ENCODE measurements around the gene DNA2.
"Not testable (repeated sequence)": the region's sequence is repeated elsewhere in the genome, so short reads cannot be mapped to it uniquely, and the experiment has no call there.

The DNA2 gene, protein sequence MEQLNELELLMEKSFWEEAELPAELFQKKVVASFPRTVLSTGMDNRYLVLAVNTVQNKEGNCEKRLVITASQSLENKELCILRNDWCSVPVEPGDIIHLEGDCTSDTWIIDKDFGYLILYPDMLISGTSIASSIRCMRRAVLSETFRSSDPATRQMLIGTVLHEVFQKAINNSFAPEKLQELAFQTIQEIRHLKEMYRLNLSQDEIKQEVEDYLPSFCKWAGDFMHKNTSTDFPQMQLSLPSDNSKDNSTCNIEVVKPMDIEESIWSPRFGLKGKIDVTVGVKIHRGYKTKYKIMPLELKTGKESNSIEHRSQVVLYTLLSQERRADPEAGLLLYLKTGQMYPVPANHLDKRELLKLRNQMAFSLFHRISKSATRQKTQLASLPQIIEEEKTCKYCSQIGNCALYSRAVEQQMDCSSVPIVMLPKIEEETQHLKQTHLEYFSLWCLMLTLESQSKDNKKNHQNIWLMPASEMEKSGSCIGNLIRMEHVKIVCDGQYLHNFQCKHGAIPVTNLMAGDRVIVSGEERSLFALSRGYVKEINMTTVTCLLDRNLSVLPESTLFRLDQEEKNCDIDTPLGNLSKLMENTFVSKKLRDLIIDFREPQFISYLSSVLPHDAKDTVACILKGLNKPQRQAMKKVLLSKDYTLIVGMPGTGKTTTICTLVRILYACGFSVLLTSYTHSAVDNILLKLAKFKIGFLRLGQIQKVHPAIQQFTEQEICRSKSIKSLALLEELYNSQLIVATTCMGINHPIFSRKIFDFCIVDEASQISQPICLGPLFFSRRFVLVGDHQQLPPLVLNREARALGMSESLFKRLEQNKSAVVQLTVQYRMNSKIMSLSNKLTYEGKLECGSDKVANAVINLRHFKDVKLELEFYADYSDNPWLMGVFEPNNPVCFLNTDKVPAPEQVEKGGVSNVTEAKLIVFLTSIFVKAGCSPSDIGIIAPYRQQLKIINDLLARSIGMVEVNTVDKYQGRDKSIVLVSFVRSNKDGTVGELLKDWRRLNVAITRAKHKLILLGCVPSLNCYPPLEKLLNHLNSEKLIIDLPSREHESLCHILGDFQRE

DNA sequence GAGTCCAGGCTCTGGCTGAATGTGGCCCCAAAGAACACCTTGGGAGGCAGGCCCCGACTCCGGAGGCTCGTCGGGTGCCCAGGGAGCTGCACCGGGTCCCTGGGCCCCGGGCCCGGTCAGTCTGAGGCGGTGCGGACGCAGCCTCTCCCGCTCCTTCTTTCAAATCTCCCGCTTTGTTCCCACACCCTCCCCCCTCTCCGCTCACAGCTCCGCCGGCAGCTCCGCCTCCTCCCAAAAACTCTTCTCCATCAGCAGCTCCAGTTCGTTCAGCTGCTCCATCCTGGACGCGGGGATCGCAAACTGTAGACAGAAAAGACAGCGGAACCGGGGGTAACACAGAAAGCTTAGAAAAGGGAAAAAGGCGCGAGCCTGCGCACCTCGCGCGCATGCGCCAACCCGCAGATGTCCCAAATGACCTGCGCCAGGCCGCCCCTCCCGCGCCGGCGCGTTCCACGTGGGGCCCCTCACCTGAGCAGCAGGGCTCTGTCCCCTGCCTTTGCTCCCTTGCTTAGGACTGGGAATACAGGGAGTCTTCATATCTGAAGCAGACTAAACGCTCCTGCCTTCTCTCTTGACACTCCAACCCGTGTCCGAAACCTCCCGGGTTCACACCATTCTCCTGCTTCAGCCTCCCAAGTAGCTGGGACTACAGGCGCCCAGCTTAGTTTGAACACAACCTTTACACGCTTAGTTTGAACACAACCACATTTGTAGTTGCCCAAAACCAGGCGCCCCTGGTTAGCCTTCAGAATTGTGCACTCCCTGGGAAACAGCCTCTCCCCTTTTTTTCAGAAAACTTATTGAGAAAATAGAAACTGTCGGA lies at the start of gene DNA2:
Gene DNA2 (minus strand): TSS at position 388 of the 823 bp plus-strand sequence. CDS start 109 bp downstream, at position 279.
- peak within 1 kb of the TSS; percentile 69 for H3K4me3 ChIP-seq (ENCODE audit: low read depth, low read length)

DNA sequence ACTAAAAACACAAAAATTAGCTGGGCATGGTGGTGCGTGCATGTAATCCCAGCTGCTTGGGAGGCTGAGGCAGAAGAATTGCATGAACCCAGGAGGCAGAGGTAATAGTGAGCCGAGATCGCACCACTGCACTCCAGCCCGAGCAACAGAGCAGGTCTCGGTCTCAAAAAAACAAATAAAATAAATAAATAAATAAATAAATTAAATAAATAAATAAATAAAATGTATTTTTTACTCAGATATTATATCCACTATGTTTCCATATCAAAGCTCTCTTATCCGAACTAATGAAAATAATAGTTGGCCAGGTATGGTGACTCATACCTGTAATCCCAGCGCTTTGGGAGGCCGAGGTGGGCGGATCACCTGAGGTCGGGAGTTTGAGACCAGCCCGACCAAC lies 46.8 kb upstream of the DNA2 start:
- not testable (repeated sequence) for H3K4me3 ChIP-seq (ENCODE audit: low read depth, low read length)

DNA sequence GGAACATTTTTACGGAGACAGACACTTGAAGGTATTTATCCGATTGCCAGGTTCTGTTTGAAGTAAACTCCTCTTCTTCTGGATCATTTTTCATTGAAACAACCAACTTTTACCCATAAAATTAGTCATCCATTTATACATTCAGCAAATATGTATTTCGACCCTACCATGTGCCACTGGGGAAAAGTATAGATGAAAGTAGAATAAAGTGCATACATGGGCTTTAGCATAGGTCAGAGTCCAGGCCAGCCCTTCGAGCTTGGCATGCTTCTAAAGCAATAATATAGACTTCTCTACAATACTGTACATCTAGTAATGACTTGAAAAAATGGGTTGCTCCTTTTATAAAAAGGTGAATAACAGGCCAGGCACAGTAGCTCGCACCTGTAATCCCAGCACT lies 45.4 kb upstream of the DNA2 start:
- H3K4me3 ChIP-seq (ENCODE audit: low read depth, low read length): no peak overlapping the region

DNA sequence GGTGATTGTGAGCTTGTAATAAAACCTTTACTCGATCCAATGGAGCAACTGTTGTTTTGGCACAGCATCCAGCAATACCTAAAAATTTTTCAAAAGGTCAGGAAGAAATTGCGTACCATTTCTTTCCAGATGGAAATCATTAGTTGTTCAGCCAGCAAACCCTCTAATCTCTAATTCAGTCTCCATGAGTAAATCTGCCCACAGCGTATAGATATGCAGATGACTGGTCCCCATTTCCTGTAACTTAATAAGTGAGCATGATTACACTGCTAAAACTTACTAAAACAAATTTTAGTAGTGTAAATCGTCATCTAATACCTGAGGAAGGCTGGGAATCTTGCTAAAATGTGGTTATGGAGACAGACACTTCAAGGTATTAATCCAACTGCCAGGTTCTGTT lies 45.0 kb upstream of the DNA2 start:
- H3K4me3 ChIP-seq (ENCODE audit: low read depth, low read length): no peak overlapping the region

- H3K4me3 ChIP-seq (ENCODE audit: low read depth, low read length): not testable (repeated sequence)
These were observed 44.4 kb upstream of the DNA2 start for GRCh38 chr10:68516216-68516615.

GRCh38 chr10:68508090-68508489 lies 36.3 kb upstream of the DNA2 start:
- no peak overlapping the region for H3K4me3 ChIP-seq (ENCODE audit: low read depth, low read length)

GRCh38 chr10:68506411-68506810 lies 34.6 kb upstream of the DNA2 start:
- H3K4me3 ChIP-seq (ENCODE audit: low read depth, low read length): no peak overlapping the region

- H3K4me3 ChIP-seq (ENCODE audit: low read depth, low read length): no peak overlapping the region
These were observed 31.1 kb upstream of the DNA2 start for GRCh38 chr10:68502846-68503245.

GRCh38 chr10:68501691-68502090 lies 29.9 kb upstream of the DNA2 start:
- no peak overlapping the region for H3K4me3 ChIP-seq (ENCODE audit: low read depth, low read length)

GRCh38 chr10:68499544-68499943 lies 27.8 kb upstream of the DNA2 start:
- H3K4me3 ChIP-seq (ENCODE audit: low read depth, low read length): no peak overlapping the region

- H3K4me3 ChIP-seq (ENCODE audit: low read depth, low read length): no peak overlapping the region
These were observed 24.3 kb upstream of the DNA2 start for GRCh38 chr10:68496072-68496471.

- H3K4me3 ChIP-seq (ENCODE audit: low read depth, low read length): no peak overlapping the region
These were observed 20.3 kb upstream of the DNA2 start for GRCh38 chr10:68492118-68492517.

DNA sequence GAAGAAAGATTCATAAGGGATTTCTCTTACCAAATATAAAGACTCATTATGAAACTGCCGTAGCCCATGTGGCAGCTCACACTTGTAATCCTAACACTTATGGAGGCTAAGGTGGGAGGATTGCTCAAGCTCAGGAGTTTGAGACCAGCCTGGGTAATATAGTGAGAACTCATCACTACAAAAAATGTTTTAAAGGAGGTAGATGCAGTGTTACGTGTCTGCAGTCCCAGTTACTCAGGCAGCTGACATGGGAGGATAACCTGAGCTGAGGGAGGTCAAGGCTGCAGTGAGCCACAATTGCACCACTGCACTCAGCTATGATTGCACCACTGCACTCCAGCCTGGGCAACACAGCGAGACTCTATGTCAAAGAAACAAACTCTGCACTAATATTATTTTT lies 18.1 kb upstream of the DNA2 start:
- H3K4me3 ChIP-seq (ENCODE audit: low read depth, low read length): no peak overlapping the region

GRCh38 chr10:68474021-68474420 lies 2.2 kb upstream of the DNA2 start:
- no peak overlapping the region for H3K4me3 ChIP-seq (ENCODE audit: low read depth, low read length)

DNA sequence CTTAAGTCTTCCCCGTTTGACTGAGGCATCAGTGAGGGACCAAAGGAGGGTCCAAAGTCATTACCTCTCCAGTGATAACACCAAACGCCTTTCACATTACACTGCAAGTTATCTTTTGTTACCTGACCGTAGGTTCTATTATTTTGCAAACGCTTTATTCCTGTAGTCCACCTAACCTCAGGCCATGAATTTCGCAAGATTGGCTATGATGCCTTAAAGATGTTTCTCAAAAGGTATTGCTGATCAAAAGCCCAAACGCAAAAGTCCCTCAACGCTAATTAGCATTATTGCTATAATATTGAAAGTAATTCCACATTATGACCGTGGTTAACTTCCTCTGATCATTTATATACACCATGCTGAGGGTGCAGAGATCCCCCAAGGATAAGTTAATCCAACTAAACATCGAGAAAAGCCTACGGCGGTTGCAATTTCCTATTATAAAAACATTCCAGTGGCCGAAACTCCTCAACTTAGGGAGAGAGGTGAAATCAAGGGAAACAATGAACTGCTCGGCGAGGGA lies 649 bp downstream of the DNA2 start:
- H3K4me3 ChIP-seq (ENCODE audit: low read depth, low read length): peak overlapping the region; percentile 69

GRCh38 chr10:68470300-68470699 lies 1.5 kb downstream of the DNA2 start:
- H3K4me3 ChIP-seq (ENCODE audit: low read depth, low read length): peak overlapping the region; percentile 69

DNA sequence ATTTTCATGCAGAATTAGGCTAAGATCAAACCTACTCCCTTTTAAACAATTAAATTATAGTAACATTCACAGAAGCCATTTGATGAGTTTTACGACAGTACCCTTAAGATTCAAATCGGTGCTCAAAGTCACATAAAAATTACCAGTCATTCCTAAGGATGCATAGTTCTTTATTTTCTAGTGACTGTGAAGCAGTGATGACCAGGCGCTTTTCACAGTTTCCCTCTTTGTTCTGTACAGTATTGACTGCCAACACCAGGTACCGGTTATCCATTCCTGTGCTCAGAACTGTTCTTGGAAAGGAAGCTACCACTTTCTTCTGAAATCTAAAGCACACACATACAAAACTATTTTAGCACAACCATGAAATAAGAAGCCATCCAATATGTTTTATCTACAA lies 1.9 kb downstream of the DNA2 start:
- no peak overlapping the region for H3K4me3 ChIP-seq (ENCODE audit: low read depth, low read length)

DNA sequence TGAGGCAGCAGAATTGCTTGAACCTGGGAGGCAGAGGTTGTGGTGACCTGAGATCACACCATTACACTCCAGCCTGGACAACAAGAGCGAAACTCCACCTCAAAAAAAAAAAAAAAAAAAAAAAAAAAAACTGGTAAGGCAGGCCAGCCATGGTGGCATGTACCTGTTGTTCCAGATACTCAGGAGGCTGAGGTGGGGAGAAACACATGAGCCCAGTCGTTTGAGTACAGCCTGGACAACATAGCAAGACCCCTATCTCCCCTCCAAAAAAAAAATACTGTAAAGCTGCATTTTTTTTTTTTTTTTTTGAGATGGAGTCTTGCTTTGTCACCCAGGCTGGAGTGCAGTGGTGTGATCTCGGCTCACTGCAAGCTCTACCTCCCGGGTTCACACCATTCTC lies 7.0 kb downstream of the DNA2 start:
- not testable (repeated sequence) for H3K4me3 ChIP-seq (ENCODE audit: low read depth, low read length)

DNA sequence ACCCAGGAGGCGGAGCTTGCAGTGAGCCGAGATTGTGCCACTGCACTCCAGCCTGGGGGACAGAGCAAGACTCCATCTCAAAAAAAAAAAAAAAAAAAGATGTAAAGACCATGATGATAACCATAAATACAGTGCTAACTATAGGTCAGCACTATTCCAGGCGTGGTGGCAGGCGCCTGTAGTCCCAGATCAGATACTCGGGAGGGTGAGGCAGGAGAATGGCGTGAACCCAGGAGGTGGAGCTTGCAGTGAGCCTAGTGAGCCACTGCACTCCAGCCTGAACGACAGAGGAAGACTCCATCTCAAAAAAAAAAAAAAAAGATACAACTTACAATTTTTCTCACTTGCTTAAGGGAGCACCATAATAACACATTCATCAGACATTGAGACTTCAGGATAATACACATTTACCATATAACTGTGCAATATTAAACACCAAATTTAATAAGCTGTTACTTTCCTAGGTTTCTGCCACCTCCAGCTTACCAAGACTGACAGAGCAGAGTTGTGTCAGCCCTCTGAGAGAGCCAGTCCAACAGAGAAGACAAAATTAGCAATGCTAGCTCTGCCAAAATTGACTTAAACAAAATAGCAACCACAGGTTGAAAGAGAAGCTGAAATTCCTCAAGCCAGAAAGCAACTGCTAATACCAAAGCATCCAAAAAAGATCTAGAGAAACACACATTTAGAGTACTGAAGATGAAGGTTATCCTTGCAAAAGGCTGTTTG lies 8.2 kb downstream of the DNA2 start:
- H3K4me3 ChIP-seq (ENCODE audit: low read depth, low read length): no peak overlapping the region

DNA sequence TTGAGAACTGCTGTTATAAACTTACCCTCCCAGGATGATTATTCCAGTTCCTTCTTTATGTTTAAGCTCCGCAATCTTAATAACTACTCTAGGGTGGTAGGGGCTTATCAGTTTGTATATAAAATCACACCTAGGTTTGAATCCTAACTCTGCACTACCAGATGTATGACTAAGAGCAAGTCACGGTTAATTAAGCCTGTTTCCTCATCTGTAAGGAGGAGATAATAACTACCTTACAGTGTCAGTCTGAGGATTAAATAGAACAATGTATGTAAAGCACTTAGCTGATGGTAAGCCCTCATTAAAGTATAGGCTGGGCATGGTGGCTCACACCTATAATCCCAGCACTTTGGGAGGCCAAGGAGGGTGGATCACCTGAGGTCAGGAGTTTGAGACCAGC lies 9.2 kb downstream of the DNA2 start:
- no peak overlapping the region for H3K4me3 ChIP-seq (ENCODE audit: low read depth, low read length)

Measured in iPS-11a (cell line).